Stimulated activated CD8-positive, alpha-beta memory T cell treated with anti-CD3 and anti-CD28 coated beads, Interleukin-7, amount 100 ng/mL, for 4 hours (primary cell): ENCODE results near the gene MLLT11.
A peak's percentile ranks its signal among the peaks of the same experiment; 100 is the strongest.

Experiments used
- DNase-seq, 2 donors: peaks; one replicate each; pipeline ENCODE4 v3.0.0-alpha.2; 2020; ENCODE audit warnings: low read depth in 2 of 2

Gene MLLT11, protein sequence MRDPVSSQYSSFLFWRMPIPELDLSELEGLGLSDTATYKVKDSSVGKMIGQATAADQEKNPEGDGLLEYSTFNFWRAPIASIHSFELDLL

DNA sequence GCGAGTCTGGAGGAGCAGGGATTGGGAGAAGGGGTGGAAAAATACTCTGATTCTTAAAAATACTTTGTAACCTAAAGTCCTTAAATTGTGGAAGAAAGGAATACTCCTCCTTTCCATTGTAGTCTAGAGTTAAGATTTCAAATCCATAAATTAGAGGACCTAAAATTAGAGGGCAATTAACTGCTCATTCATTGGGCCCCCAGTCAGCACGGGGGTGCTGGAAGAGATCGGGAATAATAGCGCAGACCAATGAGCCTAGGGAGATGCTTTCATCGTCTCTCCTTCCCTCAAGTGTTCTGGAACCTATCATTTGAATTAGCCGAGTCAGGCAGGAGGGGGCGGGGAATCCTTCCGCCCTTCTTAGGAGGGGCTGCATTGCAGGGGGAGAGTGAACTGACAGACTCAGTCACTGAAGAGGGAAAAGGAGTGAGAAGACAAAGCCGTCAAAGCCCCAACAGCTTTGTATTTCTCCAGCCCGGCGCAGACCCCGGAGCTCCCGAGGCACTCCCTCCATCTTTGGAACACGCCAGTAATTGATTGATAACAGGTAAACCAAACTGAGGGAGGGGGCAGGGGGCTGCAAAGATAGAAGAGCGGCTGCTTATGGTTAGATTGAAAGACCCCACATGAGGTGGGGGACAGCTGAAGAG lies at the start of gene MLLT11:
Gene MLLT11, plus strand, starts transcription at position 391 of the 650 bp plus-strand sequence. CDS start 6,828 bp downstream, outside the sequence.
- DNase-seq: no peak

GRCh38 chr1:151011154-151011850 lies 48.9 kb upstream of the MLLT11 start:
- no peak for DNase-seq

GRCh38 chr1:151012684-151013471 lies 47.3 kb upstream of the MLLT11 start:
- no peak for DNase-seq

DNA sequence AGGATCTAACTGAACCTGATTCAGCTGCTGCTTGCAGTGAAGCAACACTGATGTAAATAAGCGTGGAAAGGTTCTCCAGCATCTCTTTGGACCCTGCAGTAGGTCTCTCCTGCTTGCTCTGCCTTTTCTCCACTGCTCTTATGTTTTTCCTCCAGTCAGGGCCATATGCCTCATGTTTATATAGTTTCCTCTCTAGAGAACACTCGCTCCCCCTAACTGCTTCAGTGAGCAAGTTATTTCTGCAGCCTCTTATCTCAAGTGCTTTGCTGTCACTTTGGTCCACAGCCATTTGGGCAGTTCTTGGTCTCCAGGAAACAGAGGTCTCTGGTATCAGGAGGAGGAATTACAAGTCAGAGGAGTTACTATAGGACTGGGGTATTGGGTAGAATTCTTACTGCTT lies 46.7 kb upstream of the MLLT11 start:
- no peak for DNase-seq

DNA sequence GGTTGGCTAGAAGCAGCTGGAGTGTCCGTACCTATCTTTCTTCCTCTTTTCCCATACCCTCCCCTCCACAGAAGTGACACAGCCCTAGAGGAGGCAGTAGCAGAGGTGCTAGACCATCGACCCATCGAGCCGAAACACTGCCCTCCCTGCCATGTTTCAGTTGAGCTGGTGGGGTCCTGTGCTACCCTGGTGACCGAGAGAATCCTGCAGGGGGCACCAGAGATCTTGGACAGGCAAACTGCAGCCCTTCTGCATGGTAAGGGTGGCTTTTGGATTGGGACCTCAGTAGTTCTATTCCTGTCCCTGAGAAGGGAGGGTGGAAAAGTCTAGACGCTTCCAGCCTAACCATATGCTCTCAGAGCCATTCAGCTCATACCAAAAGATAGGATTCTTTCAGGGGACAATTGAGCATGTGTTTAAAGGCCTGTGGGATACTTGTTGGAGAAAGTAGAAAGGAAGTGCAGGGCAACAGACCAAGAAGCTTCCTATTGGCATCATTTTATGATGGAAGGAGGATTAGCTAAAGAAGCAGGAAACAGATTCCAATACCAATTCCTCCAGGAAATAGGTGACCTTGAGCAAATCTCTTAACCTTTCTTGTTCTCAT lies 35.6 kb upstream of the MLLT11 start:
- peak; percentile 71 to 75 for DNase-seq

- DNase-seq: no peak
Measured at GRCh38 chr1:151026460-151026859, 33.7 kb upstream of the MLLT11 start.

GRCh38 chr1:151032164-151032563 lies 28.0 kb upstream of the MLLT11 start:
- DNase-seq: no peak

GRCh38 chr1:151035167-151035566 lies 25.0 kb upstream of the MLLT11 start:
- DNase-seq: no peak

DNA sequence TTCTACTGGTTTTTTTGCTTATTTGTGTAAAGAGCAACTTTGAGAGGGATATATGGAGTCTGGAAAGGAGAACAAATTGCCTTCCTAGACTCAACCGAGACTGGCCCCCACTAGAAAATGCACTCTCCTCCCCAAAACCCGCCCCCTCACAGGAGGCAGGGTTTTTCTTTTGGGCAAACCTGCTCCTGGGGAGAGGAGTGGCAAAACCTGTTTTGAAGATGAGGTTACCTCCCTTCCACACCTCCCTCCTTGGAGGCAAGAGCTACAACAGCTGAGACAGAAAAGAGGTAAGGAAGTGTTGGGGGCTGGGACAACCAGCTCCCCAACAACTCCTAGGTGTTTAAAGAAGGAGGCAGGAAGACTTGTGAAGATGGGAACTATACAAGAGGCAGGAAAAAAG lies 23.8 kb upstream of the MLLT11 start, which contains the start of gene BNIPL:
Gene BNIPL, plus strand, starts transcription at position 231 of the 400 bp plus-strand sequence. Its CDS starts 140 bp downstream, at position 371.
- DNase-seq: no peak

DNA sequence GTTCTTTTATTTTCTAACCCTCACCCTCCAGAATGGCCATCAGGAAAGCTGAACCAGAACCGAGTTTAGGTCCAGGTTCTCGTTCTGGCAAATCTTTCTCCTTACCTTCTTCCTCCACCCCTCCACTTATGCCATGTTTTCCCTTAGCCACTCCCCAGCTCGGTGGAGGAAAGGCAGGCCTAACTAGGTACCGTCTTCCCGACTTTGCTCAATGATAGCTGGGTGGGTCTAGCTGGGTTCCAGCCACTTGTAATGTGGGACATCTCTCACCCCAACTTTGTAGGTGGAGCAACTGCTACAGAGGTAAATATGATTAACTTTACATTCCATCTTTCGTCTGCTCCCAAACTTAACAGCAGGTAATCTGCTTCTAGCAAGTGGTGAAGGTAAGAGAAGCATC lies 23.2 kb upstream of the MLLT11 start:
- no peak for DNase-seq

- no peak for DNase-seq
Measured at GRCh38 chr1:151039521-151039920, 20.7 kb upstream of the MLLT11 start.

DNA sequence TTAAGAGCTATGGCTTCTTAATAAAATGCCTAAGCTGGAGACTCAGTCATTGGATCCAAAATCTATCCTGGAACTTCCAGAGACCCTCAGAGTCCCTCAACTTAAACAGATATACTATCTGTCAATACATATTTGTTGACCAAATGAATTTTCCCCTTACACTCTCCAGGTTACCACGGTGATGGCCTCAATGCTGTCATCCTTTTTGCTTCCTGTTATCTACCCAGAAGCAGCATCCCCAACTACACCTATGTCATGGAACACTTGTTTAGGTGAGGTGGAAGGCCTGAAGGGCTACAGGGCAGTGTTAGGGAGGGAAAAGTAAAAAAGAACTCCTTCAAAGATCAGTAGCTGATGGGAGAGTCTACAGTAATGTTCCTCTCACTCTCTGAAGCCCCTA lies 17.0 kb upstream of the MLLT11 start:
- DNase-seq: no peak

- peak in 1 of 2 donors; percentile 55 for DNase-seq
Measured at GRCh38 chr1:151047591-151047924, 12.6 kb upstream of the MLLT11 start, which contains the start of gene C1orf56. Gene C1orf56 (plus strand): TSS chr1:151047751. CDS start chr1:151047848, 97 bp downstream.

DNA sequence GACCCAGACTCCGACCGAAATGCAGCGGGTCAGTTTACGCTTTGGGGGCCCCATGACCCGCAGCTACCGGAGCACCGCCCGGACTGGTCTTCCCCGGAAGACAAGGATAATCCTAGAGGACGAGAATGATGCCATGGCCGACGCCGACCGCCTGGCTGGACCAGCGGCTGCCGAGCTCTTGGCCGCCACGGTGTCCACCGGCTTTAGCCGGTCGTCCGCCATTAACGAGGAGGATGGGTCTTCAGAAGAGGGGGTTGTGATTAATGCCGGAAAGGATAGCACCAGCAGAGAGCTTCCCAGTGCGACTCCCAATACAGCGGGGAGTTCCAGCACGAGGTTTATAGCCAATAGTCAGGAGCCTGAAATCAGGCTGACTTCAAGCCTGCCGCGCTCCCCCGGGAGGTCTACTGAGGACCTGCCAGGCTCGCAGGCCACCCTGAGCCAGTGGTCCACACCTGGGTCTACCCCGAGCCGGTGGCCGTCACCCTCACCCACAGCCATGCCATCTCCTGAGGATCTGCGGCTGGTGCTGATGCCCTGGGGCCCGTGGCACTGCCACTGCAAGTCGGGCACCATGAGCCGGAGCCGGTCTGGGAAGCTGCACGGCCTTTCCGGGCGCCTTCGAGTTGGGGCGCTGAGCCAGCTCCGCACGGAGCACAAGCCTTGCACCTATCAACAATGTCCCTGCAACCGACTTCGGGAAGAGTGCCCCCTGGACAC lies 12.1 kb upstream of the MLLT11 start:
- DNase-seq: peak in 1 of 2 donors; percentile 45

DNA sequence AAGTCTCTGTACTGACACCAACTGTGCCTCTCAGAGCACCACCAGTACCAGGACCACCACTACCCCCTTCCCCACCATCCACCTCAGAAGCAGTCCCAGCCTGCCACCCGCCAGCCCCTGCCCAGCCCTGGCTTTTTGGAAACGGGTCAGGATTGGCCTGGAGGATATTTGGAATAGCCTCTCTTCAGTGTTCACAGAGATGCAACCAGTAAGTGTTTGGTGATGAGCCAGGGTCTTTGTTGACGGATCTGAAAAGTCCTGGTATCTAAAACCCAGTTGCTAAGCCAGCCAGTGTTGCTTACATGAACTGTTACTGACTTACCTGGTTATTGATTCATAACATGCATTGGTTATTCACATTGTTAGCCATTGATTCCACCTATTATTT lies 11.6 kb upstream of the MLLT11 start:
- DNase-seq: no peak

DNA sequence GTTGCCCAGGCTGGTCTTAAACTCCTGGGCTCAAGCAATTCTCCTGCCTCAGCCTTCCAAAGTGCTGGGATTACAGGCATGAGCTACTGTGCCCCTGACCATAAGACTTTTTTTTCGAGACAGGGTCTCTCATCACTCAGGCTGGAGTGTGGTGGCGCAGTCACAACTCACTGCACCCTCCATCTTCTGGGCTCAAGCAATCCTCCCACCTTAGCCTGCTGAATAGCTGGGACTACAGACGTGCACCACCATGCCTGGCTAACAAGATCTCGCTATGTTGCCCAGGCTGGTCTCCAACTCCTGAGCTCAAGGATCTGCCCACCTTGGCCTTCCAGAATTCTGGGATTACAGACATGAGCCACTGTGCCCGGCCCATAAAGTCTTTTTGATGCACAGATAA lies 10.7 kb upstream of the MLLT11 start:
- no peak for DNase-seq

GRCh38 chr1:151050051-151050688 lies 10.0 kb upstream of the MLLT11 start:
- DNase-seq: no peak

- DNase-seq: no peak
Measured at GRCh38 chr1:151051356-151052009, 8.7 kb upstream of the MLLT11 start.

DNA sequence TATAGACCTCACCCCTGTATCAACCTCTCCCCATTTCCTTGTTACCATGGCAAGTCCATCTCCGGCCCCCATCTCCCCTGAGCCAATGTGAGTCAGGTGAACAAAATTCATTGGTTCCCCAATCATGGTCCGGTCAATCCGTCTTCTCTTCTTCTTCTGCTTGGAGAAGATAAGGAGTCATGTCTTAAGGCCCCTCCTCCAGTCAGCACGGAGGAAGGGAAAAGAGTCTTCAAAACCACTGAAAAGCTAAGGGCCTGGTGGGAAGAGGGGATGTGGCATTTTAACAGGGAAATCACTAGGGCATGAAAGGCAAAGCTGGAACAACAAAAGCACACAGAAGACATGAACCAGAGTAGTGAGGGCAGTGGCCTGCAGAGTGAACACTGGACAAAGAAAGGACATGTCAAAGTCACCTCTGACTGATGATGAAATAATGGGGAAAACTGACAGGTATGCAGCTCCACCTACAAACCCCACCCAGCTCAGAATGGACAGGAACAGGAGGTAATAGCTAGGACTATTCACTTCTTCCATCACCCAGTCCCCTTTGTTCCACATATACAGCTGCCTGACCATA lies 5.1 kb upstream of the MLLT11 start:
- no peak for DNase-seq

DNA sequence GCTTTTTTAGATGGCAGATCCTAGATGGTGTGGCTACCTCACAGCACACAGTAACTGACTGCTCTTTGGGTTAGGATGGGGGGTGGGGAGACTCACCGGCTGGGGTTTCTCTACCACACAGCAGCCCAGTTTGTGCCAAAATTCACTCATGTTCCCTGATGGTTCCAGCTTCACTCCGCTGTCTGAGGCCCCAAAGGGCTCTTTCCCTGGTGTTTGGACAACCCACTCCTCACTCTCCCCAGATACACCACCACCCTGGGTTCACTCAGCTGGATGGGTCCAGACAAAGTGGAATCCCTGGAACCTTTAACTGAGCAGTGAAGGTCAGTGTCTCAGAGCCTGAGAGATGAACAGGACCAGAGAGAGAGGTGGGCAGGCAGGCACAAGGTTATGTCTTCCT lies 4.6 kb upstream of the MLLT11 start:
- no peak for DNase-seq
